OCI-LY7 (cell line): ENCODE results near the gene MACC1. TPM values are rescaled to one million over a fixed set of nuclear protein-coding genes. Genes with fewer than 3 reads are reported as not detected.

Experiments
- BruUV-seq: library from RNA; stranded (reverse); fragments of 400-500 nt; replicated peaks from 2 replicates; lab custom pipeline; 2021; lab: Mats Ljungman, UMichigan
- CTCF ChIA-PET: fragments of 300-600 bp; sonication (Branson Sonifier 250); formaldehyde crosslinking; loops from one replicate; lab custom pipeline; 2022; ENCODE audit warnings: antibody characterized with exemption; ENCODE audit not compliant: unreplicated experiment; lab: Charles Lee
- POLR2A ChIA-PET: fragments of 300-600 bp; sonication (Branson Sonifier 250); formaldehyde crosslinking; loops from one replicate; lab custom pipeline; 2022; ENCODE audit warnings: antibody characterized with exemption; lab: Charles Lee
- DNase-seq: peaks from one replicate; pipeline ENCODE4 v3.0.0-alpha.2; 2015; ENCODE audit warnings: low spot score
- H2AFZ ChIP-seq: fragments of 200-600 bp; sonication (generic), shearing (Covaris generic); 2 replicates; pipeline ENCODE4 v1.6.1; 2014; ENCODE audit warnings: mild to moderate bottlenecking, antibody characterized with exemption, low read length, moderate library complexity
- H3K27ac ChIP-seq: fragments of 200-600 bp; sonication (generic); 2 replicates; pipeline ENCODE4 v1.5.1; 2014; ENCODE audit warnings: mixed run types, low read depth, mild to moderate bottlenecking, moderate library complexity, low read length, inconsistent platforms; ENCODE audit not compliant: poor library complexity, severe bottlenecking
- H3K36me3 ChIP-seq: fragments of 200-600 bp; sonication (generic); 2 replicates; pipeline ENCODE4 v1.6.1; 2014; ENCODE audit warnings: mild to moderate bottlenecking, antibody characterized with exemption, low read length, moderate library complexity, mixed read lengths; ENCODE audit not compliant: insufficient read depth
- H3K4me1 ChIP-seq: fragments of 200-600 bp; sonication (generic); 2 replicates; pipeline ENCODE4 v1.5.1; 2014; ENCODE audit warnings: mild to moderate bottlenecking, low read length; ENCODE audit not compliant: insufficient read depth, poor library complexity, severe bottlenecking
- H3K4me2 ChIP-seq: fragments of 200-600 bp; sonication (generic); 2 replicates; pipeline ENCODE4 v1.6.1; 2014; ENCODE audit warnings: mild to moderate bottlenecking, low read length
- H3K4me3 ChIP-seq: fragments of 200-600 bp; sonication (generic); 2 replicates; pipeline ENCODE4 v1.5.1; 2014; ENCODE audit warnings: mild to moderate bottlenecking, low read depth, low read length; ENCODE audit not compliant: poor library complexity, severe bottlenecking
- H3K79me2 ChIP-seq: fragments of 200-600 bp; sonication (generic); 2 replicates; pipeline ENCODE4 v1.6.1; 2016; ENCODE audit warnings: low read depth, mild to moderate bottlenecking, low read length, moderate library complexity, mixed read lengths; ENCODE audit not compliant: insufficient read depth
- H3K9me2 ChIP-seq: fragments of 200-600 bp; sonication (generic); 2 replicates; pipeline ENCODE4 v1.6.1; 2016; ENCODE audit warnings: mild to moderate bottlenecking, low read length, mixed read lengths; ENCODE audit not compliant: insufficient read depth
- H3K9me3 ChIP-seq: fragments of 200-600 bp; sonication (generic); 2 replicates; pipeline ENCODE4 v1.6.1; 2014; ENCODE audit warnings: mild to moderate bottlenecking, mixed run types, low read length, mixed read lengths
- H4K20me1 ChIP-seq: fragments of 200-600 bp; sonication (generic); 2 replicates; pipeline ENCODE4 v1.6.1; 2014; ENCODE audit warnings: mild to moderate bottlenecking, antibody characterized with exemption, low read length, moderate library complexity, mixed read lengths; ENCODE audit not compliant: insufficient read depth
- CTCF ChIP-seq: fragments of 200-600 bp; sonication (generic); conservative IDR thresholded peaks from 2 replicates; pipeline ENCODE4 v1.5.1; 2014; ENCODE audit warnings: mild to moderate bottlenecking, antibody characterized with exemption, low read length, moderate library complexity, mixed read lengths
- EZH2phosphoT487 ChIP-seq: fragments of 200-600 bp; sonication (generic); IDR thresholded peaks from 2 replicates; pipeline ENCODE4 v1.6.1; 2018; ENCODE audit warnings: low read depth, borderline replicate concordance, mild to moderate bottlenecking, mixed run types, antibody characterized with exemption, low read length, moderate library complexity, mixed read lengths
- intact Hi-C: fragments of 100-400 bp; cut with micrococcal nuclease; formaldehyde crosslinking; loops from one replicate; pipeline ENCODE4 v1.10.0; 2022; ENCODE audit not compliant: unreplicated experiment
- total RNA-seq, 2 experiments: library from RNA; depleted of rRNA in 1 of 2; stranded (reverse); fragments of >200 nt in 1 of 2; shearing (Covaris generic) in 1 of 2; gene quantifications; 2 replicates each; pipeline ENCODE4 v1.2.3, GENCODE V29; 2014 to 2022

The MACC1 gene
- total RNA-seq, 2 experiments from 2014 or later = 5.0 to 11.1 TPM

- Histone ChIP-seq H3K4me1 (peaks cover 8% of the 10 kb centered on the region), H2AFZ (no peak overlapping the region), H3K79me2 (no peaks in the 10 kb centered on the region), H4K20me1 (no peaks in the 10 kb centered on the region), H3K4me2 (no peak overlapping the region), H3K36me3 (no peaks in the 10 kb centered on the region), H3K9me2 (no peaks in the 10 kb centered on the region), H3K4me3 (no peak overlapping the region), H3K27ac (no peak overlapping the region), H3K9me3 (no peaks in the 10 kb centered on the region)
- TF ChIP-seq CTCF (no peak), EZH2phosphoT487 (no peak)
- intact Hi-C loops = no loop called here
- no peak for DNase-seq
- BruUV-seq = no TSS peak
- ChIA-PET POLR2A (no interaction called here), CTCF (no interaction called here)
These were observed 8.2 kb upstream of the MACC1 start for GRCh38 chr7:20225384-20225783.

- Histone ChIP-seq H3K27ac (no peak overlapping the region), H3K4me1 (peaks cover 22% of the 10 kb centered on the region), H3K79me2 (no peaks in the 10 kb centered on the region), H4K20me1 (no peaks in the 10 kb centered on the region), H3K9me2 (no peaks in the 10 kb centered on the region), H2AFZ (no peak overlapping the region), H3K36me3 (no peaks in the 10 kb centered on the region), H3K4me3 (no peak overlapping the region), H3K9me3 (no peaks in the 10 kb centered on the region), H3K4me2 (no peak overlapping the region)
- POLR2A ChIA-PET = interaction anchor here (1.0 to 1.3 kb wide), 2 partner anchors 47 to 254 kb away, joined by 3 to 6 read pairs; no protein-coding TSS in a partner anchor
- BruUV-seq = no TSS peak
- no peak for DNase-seq
- intact Hi-C loops = no loop called here
- TF ChIP-seq EZH2phosphoT487 (no peak), CTCF (no peak)
- CTCF ChIA-PET = no interaction called here
These were observed 6.8 kb upstream of the MACC1 start for GRCh38 chr7:20224025-20224424.

GRCh38 chr7:20223356-20223755, 6.2 kb upstream of the MACC1 start:
- H3K4me1 ChIP-seq = peaks cover 28% of the 10 kb centered on the region
- H3K36me3 ChIP-seq = no peaks in the 10 kb centered on the region
- CTCF ChIA-PET = no interaction called here
- no peaks in the 10 kb centered on the region for H3K79me2 ChIP-seq
- no peak overlapping the region for H3K4me3 ChIP-seq
- POLR2A ChIA-PET = interaction anchor here (1.0 kb wide), 1 partner anchor 253 kb away, joined by 3 read pairs; no protein-coding TSS in a partner anchor
- no peaks in the 10 kb centered on the region for H4K20me1 ChIP-seq
- no peak overlapping the region for H3K4me2 ChIP-seq
- H3K9me3 ChIP-seq = no peaks in the 10 kb centered on the region
- H2AFZ ChIP-seq = no peak overlapping the region
- no TSS peak for BruUV-seq
- TF ChIP-seq EZH2phosphoT487 (no peak), CTCF (no peak)
- DNase-seq = no peak
- intact Hi-C loops = no loop called here
- H3K9me2 ChIP-seq = no peaks in the 10 kb centered on the region
- H3K27ac ChIP-seq = no peak overlapping the region
